HEK293T (cell line): ENCODE measurements around the gene CPED1.

Experiments
- BHLHE40 ChIP-seq: fragments of 450-650 bp; IDR thresholded peaks from 2 replicates; pipeline ENCODE4 v1.6.1; 2016; ENCODE audit warnings: mild to moderate bottlenecking, moderate library complexity, borderline replicate concordance
- ELF4 ChIP-seq: fragments of 450-650 bp; IDR thresholded peaks from 2 replicates; pipeline ENCODE4 v1.6.1; 2017; ENCODE audit warnings: antibody characterized with exemption
- FOXA1 ChIP-seq: fragments of 450-650 bp; IDR thresholded peaks from 2 replicates; pipeline ENCODE4 v1.6.1; 2016; ENCODE audit warnings: mild to moderate bottlenecking
- FOXK2 ChIP-seq: fragments of 450-650 bp; IDR thresholded peaks from 2 replicates; pipeline ENCODE4 v1.6.1; 2016; ENCODE audit warnings: mild to moderate bottlenecking
- FOXM1 ChIP-seq: fragments of 450-650 bp; IDR thresholded peaks from 2 replicates; pipeline ENCODE4 v1.6.1; 2017; ENCODE audit warnings: mild to moderate bottlenecking, borderline replicate concordance
- HDGF ChIP-seq: fragments of 450-650 bp; IDR thresholded peaks from 2 replicates; pipeline ENCODE4 v1.6.1; 2017; ENCODE audit warnings: antibody characterized with exemption, borderline replicate concordance
- LEF1 ChIP-seq: fragments of 450-650 bp; IDR thresholded peaks from 2 replicates; pipeline ENCODE4 v1.6.1; 2017; ENCODE audit warnings: mild to moderate bottlenecking, borderline replicate concordance
- NFRKB ChIP-seq: fragments of 450-650 bp; IDR thresholded peaks from 2 replicates; pipeline ENCODE4 v1.6.1; 2016; ENCODE audit warnings: mild to moderate bottlenecking, moderate library complexity
- SUZ12 ChIP-seq: fragments of 450-650 bp; IDR thresholded peaks from 2 replicates; pipeline ENCODE4 v1.6.1; 2016; ENCODE audit warnings: mild to moderate bottlenecking
- TARDBP ChIP-seq: fragments of 450-650 bp; IDR thresholded peaks from 2 replicates; pipeline ENCODE4 v1.6.1; 2016
- ZNF384 ChIP-seq: fragments of 450-650 bp; IDR thresholded peaks from 2 replicates; pipeline ENCODE4 v1.6.1; 2016

GRCh38 chr7:121027761-121028669, 39.5 kb downstream of the CPED1 start:
- no peak for TF ChIP-seq TARDBP
- no peak for TF ChIP-seq BHLHE40
- TF ChIP-seq ZNF384: no peak
- TF ChIP-seq ELF4: no peak
- TF ChIP-seq SUZ12: no peak
- TF ChIP-seq LEF1: no peak
- TF ChIP-seq NFRKB: no peak
- TF ChIP-seq HDGF: no peak
- TF ChIP-seq FOXK2: no peak
- TF ChIP-seq FOXM1: no peak
- TF ChIP-seq FOXA1: no peak
